ENCODE data around the gene EEPD1.

GRCh38 chr7:36116347-36117202, 36.5 kb upstream of the EEPD1 start:
- no peak for TF ChIP-seq POU2F2 (IDR thresholded peaks at IDR 0.05; ENCODE audit: low read depth, low read length)
- TF ChIP-seq POLR2A (IDR thresholded peaks at IDR 0.05; ENCODE audit: low read depth, low read length): no peak
- TF ChIP-seq TAF1 (IDR thresholded peaks at IDR 0.05; ENCODE audit: low read depth, low read length): no peak
